HUES48 (cell line): Measurements from ENCODE around the gene CCDC178.
A peak's percentile ranks its signal among the peaks of the same experiment; 100 is the strongest.

ENCODE experiments used
- H3K27ac ChIP-seq: one replicate; pipeline ENCODE4 v1.7.0; 2013; ENCODE audit warnings: low read depth, low read length, inconsistent platforms
- H3K27me3 ChIP-seq: 2 replicates; pipeline ENCODE4 v1.6.1; 2013; ENCODE audit warnings: mild to moderate bottlenecking, low read length; ENCODE audit not compliant: control insufficient read depth, insufficient read depth
- H3K36me3 ChIP-seq: 2 replicates; pipeline ENCODE4 v1.6.1; 2013; ENCODE audit warnings: low read length; ENCODE audit not compliant: control insufficient read depth, insufficient read depth
- H3K4me1 ChIP-seq: 2 replicates; pipeline ENCODE4 v1.6.1; 2013; ENCODE audit warnings: mild to moderate bottlenecking, low read length; ENCODE audit not compliant: control insufficient read depth, insufficient read depth
- H3K4me3 ChIP-seq: 2 replicates; pipeline ENCODE4 v1.5.1; 2013; ENCODE audit warnings: mild to moderate bottlenecking, low read depth, low read length
- H3K9ac ChIP-seq: 2 replicates; pipeline ENCODE4 v1.6.1; 2013; ENCODE audit warnings: mild to moderate bottlenecking, low read depth, low read length, moderate library complexity
- H3K9me3 ChIP-seq: 2 replicates; pipeline ENCODE4 v1.6.1; 2013; ENCODE audit warnings: low read length; ENCODE audit not compliant: control insufficient read depth, insufficient read depth

The CCDC178 gene

DNA sequence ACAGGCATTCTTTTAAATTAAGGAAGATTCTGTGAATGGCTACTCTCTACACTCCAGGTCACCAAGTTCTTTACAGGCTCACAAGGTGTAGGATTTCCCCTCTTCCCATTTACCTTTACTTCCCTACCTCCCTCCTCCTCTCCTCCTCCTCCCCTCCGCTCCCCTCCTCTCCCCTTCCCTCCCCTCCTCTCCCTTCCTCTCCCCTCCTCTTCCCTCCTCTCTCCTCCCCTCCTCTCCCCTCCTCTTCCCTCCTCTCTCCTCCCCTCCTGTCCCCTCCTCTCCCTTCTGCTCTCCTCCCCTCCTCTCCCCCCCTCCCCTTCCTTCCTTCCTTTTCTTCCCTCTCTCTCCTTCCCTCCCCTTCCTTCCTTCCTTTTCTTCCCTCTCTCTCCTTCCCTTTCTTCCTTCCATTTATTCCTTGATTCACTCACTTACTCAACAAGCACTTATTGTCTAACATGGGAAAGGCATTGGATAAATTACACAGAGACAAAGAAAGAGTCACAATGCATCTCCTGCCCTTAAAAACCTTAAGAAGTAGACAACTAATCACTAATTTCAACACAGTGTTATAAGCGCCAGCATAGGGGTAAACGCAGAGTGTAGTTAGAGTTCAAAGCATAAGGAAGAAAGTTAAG, 152.3 kb downstream of the CCDC178 start:
- Histone ChIP-seq H3K9me3 (no peaks in the 10 kb centered on the region), H3K36me3 (no peaks in the 10 kb centered on the region), H3K4me1 (no peaks in the 10 kb centered on the region), H3K27me3 (no peaks in the 10 kb centered on the region), H3K27ac (no peak overlapping the region), H3K9ac (no peak overlapping the region), H3K4me3 (no peak overlapping the region)

- Histone ChIP-seq H3K36me3 (no peaks in the 10 kb centered on the region), H3K9ac (no peak overlapping the region), H3K9me3 (no peaks in the 10 kb centered on the region), H3K4me1 (no peaks in the 10 kb centered on the region), H3K27ac (no peak overlapping the region), H3K27me3 (no peaks in the 10 kb centered on the region), H3K4me3 (no peak overlapping the region)
Observed at GRCh38 chr18:33282709-33283333, 157.7 kb downstream of the CCDC178 start.

DNA sequence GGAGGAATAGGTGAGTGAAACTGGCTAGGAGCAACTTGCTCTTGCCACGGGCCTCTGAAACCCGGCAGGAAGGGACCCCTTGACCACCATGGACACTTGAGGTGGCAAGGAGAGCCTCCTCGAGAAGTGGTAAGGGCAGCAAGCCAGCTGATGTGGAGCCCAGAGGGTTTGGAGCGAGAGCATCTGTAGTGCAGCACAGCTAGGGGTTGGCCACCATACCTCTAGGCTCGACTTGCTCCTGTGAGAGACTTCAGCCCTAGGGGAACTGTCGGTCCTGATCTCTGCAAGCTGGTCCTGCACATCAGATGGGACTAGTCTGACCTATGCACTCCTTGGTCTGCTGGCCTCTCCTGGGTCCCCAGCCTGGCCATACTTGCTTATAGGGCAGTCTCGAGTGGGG, 158.4 kb downstream of the CCDC178 start:
- H3K9me3 ChIP-seq: no peaks in the 10 kb centered on the region
- H3K27ac ChIP-seq: no peak overlapping the region
- H3K27me3 ChIP-seq: no peaks in the 10 kb centered on the region
- no peak overlapping the region for H3K9ac ChIP-seq
- peaks cover 6% of the 10 kb centered on the region for H3K4me1 ChIP-seq
- no peaks in the 10 kb centered on the region for H3K36me3 ChIP-seq
- H3K4me3 ChIP-seq: no peak overlapping the region

DNA sequence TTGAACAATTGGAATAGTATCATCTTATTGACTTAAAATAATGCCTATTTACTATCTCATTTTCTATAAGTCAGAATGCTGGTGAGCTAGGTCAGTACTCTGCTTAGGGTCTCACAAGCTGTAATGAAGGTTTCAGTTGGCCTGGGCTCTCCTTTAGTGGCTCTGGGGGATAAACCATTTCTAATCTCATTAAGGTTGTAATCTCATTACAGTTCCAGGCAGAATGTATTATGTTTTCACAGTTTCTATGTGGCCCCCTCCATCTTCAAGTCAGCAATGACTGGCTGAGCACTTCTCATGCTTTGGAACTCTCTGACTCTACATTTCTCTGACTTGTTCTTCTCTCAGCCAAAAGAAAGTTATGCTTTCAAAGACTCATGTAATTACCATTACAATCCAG, 163.1 kb downstream of the CCDC178 start:
- H3K4me3 ChIP-seq: no peak overlapping the region

DNA sequence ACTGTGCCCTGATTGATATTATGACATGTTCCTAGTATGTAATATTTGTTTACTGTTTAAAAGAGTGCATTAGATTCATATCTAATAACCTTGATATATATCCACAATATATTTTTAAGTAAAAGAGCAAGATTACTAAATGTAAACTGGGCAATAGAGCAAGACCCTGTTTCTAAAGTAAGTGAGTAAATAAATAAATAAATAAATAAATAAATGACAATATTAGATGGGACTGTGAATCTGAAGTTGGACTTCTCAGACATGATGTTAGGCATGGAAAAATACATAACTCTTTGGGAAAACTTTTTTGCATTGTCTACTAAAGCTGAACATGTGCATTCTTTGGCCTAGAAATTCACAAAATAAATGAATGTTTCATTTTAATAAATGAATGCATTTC, 164.7 kb downstream of the CCDC178 start:
- Histone ChIP-seq H3K9ac (no peak overlapping the region), H3K27ac (no peak overlapping the region), H3K27me3 (no peaks in the 10 kb centered on the region), H3K9me3 (no peaks in the 10 kb centered on the region), H3K36me3 (no peaks in the 10 kb centered on the region), H3K4me1 (peaks cover 10% of the 10 kb centered on the region), H3K4me3 (no peak overlapping the region)

More for the DNA sequence above, 163.1 kb downstream of the CCDC178 start:
- H3K9ac ChIP-seq: no peak overlapping the region
- H3K27ac ChIP-seq: no peak overlapping the region
- H3K36me3 ChIP-seq: no peaks in the 10 kb centered on the region
- H3K4me1 ChIP-seq: peaks cover 10% of the 10 kb centered on the region
- H3K9me3 ChIP-seq: no peaks in the 10 kb centered on the region
- no peaks in the 10 kb centered on the region for H3K27me3 ChIP-seq

DNA sequence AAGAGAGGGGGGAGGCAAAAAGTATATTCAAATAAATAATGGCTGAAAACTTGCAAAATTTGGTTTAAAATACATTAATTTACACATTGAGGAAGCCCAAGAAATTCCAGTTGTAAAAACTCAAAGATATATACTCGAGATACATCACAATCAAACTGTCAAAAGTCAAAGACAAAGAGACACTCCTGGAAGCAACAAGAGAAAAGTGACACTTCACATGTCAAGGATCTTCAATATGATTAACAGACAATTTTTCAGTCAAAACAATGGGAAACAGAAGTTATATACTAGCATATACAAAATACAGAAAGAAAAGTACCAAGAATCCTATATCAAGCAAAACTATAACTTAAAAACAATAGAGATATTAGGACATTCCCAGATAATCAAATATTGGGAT, 170.2 kb downstream of the CCDC178 start:
- H3K4me1 ChIP-seq: peaks cover 10% of the 10 kb centered on the region
- no peak overlapping the region for H3K9ac ChIP-seq
- H3K36me3 ChIP-seq: no peaks in the 10 kb centered on the region
- no peak overlapping the region for H3K27ac ChIP-seq
- no peaks in the 10 kb centered on the region for H3K27me3 ChIP-seq
- H3K9me3 ChIP-seq: no peaks in the 10 kb centered on the region
- H3K4me3 ChIP-seq: no peak overlapping the region

DNA sequence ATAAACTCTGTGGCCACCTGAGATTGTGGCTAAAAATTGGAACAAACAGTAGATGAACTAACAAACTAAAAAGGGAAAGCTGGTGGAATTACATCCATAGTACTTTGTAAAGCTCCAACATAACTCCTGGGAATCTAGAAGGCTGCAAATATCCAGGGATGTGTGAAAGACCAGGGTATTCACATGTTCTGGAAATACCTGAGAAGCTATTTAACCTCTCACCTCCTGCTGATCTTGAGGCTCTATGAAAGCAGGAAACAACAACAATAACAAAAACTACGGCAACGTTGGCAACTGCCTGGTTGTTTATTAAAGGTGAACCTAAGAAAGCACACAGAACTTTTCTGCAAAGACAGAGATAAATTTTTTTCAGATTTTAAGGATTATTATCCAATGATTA, 171.3 kb downstream of the CCDC178 start:
- no peak overlapping the region for H3K9ac ChIP-seq
- H3K27ac ChIP-seq: peak overlapping the region; percentile 36
- H3K27me3 ChIP-seq: no peaks in the 10 kb centered on the region
- no peaks in the 10 kb centered on the region for H3K9me3 ChIP-seq
- no peaks in the 10 kb centered on the region for H3K36me3 ChIP-seq
- no peak overlapping the region for H3K4me3 ChIP-seq
- peaks cover 10% of the 10 kb centered on the region for H3K4me1 ChIP-seq

DNA sequence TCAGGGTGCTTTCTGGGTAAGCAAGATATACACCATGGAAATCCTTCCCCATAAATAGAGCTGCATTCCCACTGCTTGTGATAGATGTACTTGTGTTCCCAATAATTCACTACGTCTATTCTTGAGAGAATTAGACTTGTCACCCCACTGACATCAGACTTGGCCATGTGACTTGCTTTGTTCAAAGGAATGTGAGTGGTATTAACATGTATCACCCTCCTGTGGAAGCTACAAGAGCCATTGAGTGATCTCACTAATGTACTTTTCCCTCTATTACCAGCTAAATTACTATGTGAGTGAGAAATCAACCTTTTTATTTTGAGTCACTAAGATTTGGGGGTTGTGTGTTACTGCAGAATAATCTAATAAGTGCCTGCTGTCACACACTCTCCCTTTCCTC, 176.0 kb downstream of the CCDC178 start:
- Histone ChIP-seq H3K9ac (no peak overlapping the region), H3K36me3 (no peaks in the 10 kb centered on the region)

DNA sequence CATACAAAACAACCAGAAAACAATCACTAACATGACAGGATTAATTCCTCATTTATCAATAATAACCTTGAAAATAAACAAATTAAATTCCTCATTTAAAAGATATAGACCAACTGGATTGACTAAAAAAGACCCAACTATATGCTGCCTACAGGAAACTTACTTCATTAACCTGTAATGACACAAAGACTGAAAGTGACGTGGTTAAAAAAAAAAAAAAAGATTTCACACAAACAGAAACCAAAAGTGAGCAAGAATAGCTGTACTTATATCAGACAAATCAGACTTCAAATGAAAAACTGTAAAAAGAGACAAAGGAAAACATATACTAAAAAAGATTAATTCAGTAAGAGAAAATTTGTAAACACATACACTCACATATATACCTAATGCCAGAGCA, 201.2 kb downstream of the CCDC178 start:
- H3K4me1 ChIP-seq: no peaks in the 10 kb centered on the region
- no peak overlapping the region for H3K27ac ChIP-seq
- H3K9ac ChIP-seq: no peak overlapping the region
- no peaks in the 10 kb centered on the region for H3K9me3 ChIP-seq
- no peaks in the 10 kb centered on the region for H3K36me3 ChIP-seq
- no peaks in the 10 kb centered on the region for H3K27me3 ChIP-seq
- no peak overlapping the region for H3K4me3 ChIP-seq

More for the DNA sequence above, 176.0 kb downstream of the CCDC178 start:
- no peaks in the 10 kb centered on the region for H3K27me3 ChIP-seq
- no peak overlapping the region for H3K4me3 ChIP-seq
- H3K4me1 ChIP-seq: peaks cover 9% of the 10 kb centered on the region
- no peak overlapping the region for H3K27ac ChIP-seq
- no peaks in the 10 kb centered on the region for H3K9me3 ChIP-seq

GRCh38 chr18:33232318-33232626, 208.2 kb downstream of the CCDC178 start:
- Histone ChIP-seq H3K36me3 (no peaks in the 10 kb centered on the region), H3K9me3 (no peaks in the 10 kb centered on the region), H3K4me3 (no peak overlapping the region), H3K27me3 (no peaks in the 10 kb centered on the region), H3K27ac (no peak overlapping the region), H3K9ac (no peak overlapping the region), H3K4me1 (peaks cover 4% of the 10 kb centered on the region)

- H3K9ac ChIP-seq: no peak overlapping the region
- H3K9me3 ChIP-seq: no peaks in the 10 kb centered on the region
- H3K27me3 ChIP-seq: no peaks in the 10 kb centered on the region
- no peaks in the 10 kb centered on the region for H3K36me3 ChIP-seq
- peaks cover 4% of the 10 kb centered on the region for H3K4me1 ChIP-seq
- no peak overlapping the region for H3K27ac ChIP-seq
- no peak overlapping the region for H3K4me3 ChIP-seq
Observed at GRCh38 chr18:33231474-33232317, 208.8 kb downstream of the CCDC178 start.
